HG02840 (cell line): Measurements from ENCODE around the gene SETD1B.
"Not testable (repeated sequence)": the region's sequence is repeated elsewhere in the genome, so short reads cannot be mapped to it uniquely, and the experiment has no call there.

ENCODE experiments used
- ATAC-seq: cut with Tn5 transposase; IDR thresholded peaks from one replicate; pipeline ENCODE4 v1.9.1; 2021; ENCODE audit warnings: mild to moderate bottlenecking, moderate library complexity, moderate number of reproducible peaks; ENCODE audit not compliant: unreplicated experiment, low FRiP score

Gene SETD1B

DNA sequence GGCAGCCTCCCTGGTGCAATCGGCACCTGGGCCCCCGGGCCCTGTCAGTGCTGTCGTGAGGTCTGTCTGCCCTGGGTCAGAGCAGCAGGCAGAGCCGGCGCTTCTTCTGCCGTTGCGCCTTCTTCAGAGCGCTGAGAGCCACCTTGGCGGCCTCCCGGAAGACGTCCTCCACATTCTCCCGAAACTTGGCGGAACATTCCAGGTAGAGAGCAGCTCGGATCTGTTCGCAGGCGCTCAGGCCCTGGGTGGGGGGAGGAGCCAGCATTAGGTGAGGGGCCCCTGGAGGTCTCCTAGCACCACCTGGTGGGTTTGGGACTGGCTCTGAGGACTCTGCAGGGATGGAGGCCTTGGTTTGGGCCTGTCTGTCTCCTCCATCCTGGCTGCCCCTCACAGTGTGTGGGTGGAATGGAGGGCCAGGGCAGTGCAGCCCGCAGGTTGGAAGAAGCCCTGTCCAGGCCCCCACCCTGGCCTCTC, 24.4 kb upstream of the SETD1B start:
- ATAC-seq: no peak

DNA sequence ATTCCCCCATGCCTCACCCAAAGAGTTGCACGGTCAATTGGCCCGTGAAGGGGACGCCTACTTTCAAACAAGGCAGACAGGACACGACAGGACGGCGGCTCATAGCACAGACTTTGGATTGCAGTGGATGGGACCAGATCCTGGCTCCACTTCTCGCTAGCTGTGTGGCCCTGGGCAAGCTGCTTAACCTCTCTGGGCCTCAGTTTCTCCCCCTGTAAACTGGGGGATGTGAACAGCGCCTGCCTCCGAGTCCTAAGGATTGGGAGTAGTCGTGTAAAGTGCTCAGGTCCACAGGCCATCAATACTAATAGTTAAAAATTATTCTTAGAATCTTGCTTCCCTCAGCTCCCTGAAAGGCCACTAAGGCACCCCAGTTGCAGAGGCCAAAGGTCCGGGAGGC, 23.4 kb upstream of the SETD1B start:
- no peak for ATAC-seq

DNA sequence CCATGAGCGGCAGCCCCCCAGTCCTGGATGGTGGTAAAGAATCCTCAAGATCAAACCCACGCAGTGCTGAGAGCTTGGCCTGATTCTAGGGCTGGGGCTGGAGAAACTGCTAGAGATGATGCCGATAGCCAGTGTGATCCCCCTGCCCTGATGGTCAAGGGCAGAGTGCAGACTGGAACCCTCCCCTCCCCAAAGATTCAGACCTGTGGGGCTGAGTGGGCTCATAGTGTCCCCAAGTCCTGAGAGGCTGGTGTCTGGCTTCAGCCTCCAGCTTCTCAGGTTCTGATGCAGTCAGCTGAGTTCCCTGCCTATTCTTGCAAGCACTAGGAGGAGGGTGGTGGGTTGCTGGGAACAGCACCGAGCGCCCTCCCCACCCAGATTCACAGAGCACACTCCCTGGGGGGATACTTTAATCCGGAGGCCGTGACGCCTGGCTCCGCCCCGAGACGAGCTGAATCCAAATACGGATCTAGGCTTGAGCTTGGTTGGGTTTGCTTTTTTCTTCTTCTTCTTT, 22.3 kb upstream of the SETD1B start:
- ATAC-seq: no peak

DNA sequence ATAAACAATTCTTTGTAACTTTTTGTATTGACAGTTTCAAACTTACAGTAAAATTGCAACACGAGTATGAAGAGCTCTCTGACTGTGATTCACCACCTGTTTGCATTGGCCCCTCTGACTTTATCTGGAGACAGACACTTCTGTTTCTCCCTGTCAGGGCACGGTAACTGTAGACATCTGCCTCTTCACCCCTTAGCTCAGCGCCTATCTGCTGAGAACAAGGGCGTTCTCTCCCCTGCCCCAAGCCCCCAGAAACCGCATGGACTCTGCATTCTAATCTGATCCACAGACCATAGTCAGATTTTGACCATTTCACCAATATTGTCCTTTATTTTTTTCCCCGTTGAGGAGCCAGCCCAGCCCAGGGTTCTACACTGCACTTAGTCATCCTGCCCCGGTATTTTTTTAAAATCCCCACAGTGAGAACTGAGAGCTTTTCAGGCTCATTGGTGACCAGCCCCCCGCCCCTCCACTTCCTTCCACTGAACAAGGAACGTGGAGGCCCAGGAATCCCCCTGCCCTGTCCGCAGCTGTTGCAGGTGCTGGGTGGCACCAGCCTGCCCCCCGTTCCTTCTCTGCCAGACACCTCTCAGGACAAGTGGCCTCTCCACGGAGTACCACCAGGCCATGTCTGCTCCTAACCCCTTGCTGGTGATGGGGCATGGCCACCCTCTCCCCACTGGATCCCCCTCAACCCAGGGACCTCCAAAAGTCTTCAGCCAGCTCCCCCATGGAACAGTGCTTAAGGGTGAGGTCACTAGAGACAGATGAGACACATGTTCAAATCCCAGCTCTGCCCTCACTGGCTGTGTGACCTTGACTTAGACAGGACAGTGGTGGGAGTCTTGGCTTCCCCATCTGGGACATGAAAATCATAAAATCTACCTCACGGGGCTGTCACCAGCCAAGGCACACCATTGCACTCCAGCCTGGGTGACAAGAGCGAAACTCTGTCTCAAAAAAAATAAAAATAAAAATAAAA, 21.5 kb upstream of the SETD1B start:
- peak; percentile 48 for ATAC-seq

DNA sequence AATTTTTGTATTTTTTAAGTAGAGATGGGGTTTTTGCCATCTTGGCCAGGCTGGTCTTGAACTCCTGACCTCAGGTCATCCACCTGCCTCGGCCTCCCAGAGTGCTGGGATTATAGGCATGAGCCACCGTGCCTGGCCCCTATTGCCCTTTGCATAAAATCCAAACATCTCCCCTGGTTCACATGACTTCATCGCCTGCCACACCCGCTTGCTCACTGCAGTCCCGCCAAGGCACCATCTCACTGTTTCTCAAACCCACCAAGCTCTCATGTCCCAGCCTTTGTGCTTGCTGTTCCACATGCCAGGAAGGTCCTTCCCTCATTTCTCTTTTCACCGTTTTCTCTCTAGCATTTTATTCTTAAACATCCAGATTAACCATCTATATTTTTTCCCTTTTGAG, 20.0 kb upstream of the SETD1B start:
- ATAC-seq: no peak

DNA sequence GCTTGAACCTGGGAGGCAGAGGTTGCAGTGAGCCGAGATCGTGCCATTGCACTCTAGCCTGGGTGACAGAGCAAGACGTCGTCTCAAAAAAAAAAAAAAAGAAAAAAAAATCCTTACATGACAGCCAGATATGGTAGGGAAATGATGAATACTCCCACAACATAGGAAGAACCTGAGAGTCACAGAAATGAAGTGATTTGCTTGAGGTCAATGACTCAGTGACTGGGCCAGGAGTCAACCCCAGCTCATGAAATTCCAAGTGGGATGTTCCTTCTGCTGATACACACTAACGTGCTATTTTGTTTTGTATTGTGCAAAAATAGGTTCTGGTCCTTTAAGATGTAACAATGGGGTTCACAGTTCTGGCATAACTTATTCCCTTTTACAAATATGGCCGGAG, 19.3 kb upstream of the SETD1B start:
- no peak for ATAC-seq

DNA sequence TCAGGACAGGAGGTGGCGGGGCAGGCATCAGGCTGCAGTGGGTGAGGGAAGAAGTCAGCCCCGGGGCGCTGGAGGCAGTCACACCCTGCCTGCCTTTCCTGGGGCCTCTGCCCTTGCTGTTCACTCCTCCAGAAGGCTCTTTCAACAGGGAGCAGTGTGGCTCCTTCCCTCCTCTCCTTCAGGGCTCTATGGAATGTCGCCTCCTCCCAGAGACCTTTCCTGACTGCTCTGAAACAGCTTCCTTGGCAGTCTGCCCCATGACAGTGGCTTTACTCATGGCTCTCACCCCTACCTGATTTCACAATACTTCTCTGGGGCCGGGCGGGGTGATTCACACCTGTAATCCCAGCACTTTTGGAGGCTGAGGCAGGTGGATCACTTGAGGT, 17.4 kb upstream of the SETD1B start:
- no peak for ATAC-seq

DNA sequence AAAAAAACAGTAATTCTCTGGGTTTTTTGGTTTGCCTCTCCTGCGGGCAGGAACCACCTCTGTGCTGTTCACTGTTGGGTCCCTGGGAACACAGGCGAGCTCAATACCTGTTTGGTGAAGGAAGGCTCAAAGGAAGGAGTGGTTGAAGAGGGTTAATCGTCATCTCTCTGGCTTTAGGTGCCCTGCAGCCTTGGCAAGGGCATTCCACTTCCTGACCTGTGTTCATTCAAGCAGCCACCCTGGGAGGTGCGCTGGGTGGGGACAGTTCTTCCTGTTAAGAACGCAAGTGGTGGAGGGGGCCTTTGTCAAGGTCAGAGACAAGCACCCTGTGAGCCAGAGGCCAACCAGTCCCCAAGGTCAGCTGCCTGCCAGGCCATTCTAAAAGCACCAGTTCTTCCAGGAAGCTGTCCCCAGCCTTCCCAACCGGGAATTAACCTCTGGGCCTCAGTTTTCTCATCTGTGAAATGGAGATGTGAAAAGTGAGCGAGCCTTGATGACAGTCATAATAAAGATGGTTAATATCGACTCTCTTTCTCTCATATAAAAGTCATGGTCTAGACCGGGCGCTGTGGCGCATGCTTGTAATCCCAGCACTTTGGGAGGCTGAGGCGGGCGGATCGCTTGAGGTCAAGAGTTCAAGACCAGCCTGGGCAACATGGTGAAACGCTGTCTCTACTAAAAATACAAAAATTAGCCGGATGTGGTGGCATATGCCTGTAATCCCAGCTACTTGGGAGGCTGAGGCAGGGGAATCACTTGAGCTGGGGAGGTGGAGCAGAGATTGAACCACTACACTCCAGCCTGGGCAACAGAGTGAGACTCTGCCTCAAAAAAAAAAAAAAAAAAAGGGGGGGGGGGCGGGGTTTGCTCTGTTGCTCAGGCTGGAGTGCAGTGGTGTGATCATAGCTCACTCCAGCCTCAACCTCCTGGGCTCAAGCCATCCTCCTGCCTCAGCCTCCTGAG, 16.5 kb upstream of the SETD1B start:
- no peak for ATAC-seq

DNA sequence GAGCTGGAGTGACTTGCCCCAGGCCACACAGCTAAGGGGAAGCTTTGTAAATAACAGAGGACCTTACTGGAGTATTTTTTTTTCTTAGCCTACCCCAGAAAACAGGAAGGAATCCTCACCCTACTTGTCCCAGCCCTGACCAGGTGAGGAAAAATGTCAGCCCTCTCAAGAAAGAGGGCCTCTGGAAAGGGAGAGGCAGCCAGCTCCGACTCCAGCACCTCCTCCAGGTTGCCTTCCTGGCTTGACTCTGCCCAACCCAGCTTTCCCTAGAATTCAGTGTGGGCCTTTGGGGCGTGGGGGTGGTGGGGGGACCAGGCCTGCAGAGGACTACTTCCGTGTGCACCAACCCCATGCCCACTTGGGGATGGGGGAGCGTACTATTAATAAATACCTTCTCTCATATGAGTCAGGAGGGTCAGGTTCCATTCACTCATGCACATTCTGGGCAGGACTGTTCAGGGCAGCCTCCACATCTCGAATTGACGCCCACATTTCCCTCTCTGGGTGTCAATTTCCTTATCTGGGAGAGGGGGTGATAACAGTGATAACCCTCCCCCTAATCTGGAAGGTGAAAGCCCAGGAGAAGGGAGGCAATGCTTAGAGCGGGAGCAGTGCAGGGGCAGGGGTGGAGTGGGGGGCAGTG, 15.5 kb upstream of the SETD1B start:
- ATAC-seq: no peak

DNA sequence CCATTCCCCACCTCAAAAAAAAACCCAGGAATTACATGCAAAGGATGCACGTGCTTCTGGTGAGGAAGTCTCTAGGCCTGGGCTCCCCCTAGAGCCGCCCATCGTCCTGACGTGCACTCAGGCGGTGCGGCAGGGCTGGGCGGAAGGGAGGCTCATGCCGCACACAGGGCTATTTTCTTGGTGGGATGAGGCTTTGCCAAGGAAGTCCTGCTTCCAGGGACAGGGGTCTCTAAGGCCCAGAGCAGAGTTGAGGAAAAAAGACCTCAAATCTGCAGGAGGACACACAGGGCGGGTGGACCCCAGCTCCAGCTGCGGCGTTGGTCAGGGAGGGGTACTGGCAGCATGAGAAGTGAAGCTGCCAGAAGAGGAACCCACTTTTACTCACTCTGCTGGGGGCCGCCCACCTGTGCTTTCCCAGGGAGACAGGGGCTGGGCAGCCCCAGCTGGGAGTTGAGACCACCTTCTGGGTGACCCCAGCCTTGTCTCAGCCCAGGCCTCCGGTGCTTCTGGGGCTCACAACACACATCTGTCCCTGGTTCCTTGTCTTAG, 14.5 kb upstream of the SETD1B start:
- no peak for ATAC-seq

DNA sequence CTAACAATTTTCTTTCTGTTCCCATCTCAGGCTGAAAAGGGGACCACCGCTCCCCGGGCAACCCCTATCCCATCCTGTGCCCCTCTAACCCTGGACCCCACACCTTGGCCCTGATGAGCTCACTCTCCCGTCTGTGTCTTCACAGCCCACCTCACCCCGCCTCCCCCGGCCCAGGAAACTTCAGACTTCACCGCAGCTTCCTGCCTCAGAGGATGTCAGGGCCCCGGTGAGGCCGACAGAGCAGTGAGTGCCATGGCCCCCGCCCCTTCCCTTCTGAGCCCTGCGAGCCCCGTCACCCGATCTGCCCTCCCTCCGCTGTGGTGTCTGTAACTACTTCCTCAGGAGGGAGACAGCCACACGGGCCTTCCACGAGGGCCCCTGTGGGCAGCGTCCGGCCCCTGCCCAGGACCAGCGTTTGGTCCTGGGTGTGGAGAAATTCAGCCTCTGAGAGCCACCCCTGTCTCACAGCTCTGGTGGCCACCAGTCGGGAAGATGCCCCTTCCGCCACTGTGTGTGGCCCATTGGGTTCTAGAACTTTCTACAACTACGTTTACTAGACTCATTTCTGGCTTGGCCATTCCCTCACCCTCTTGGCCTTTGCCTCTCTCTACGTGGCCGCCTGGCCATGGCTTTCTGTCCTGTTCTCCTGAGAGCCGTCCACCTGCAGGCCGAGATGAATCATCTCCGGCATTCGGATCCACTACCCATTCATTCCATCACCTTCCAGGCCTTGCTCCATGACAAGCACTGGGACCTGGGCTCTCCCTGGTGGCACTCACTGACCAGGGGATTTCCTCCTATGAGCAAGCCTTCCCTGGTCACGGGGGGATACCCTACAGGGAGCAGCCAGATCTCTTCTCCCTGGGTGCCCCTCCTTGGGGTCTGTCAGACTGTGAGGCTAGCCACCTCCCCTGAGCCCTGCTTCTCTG, 13.7 kb upstream of the SETD1B start:
- ATAC-seq: peak; percentile 38

DNA sequence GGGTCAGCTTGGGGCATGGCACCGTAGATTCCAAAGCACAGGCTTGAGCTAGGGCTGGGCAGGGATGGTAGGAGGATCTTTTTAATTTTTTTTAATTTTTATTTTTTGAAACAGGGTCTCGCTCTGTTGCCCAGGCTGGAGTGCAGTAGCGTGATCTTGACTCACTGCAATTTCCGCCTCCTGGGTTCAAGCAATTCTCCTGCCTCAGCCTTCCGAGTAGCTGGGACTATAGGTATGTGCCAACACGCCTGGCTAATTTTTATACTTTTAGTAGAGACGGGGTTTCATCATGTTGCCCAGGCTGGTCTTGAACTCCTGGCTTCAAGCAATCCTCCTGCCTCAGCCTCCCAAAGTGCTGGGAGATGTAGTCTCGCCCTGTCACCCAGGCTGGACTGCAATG, 13.0 kb upstream of the SETD1B start:
- ATAC-seq: not testable (repeated sequence)

DNA sequence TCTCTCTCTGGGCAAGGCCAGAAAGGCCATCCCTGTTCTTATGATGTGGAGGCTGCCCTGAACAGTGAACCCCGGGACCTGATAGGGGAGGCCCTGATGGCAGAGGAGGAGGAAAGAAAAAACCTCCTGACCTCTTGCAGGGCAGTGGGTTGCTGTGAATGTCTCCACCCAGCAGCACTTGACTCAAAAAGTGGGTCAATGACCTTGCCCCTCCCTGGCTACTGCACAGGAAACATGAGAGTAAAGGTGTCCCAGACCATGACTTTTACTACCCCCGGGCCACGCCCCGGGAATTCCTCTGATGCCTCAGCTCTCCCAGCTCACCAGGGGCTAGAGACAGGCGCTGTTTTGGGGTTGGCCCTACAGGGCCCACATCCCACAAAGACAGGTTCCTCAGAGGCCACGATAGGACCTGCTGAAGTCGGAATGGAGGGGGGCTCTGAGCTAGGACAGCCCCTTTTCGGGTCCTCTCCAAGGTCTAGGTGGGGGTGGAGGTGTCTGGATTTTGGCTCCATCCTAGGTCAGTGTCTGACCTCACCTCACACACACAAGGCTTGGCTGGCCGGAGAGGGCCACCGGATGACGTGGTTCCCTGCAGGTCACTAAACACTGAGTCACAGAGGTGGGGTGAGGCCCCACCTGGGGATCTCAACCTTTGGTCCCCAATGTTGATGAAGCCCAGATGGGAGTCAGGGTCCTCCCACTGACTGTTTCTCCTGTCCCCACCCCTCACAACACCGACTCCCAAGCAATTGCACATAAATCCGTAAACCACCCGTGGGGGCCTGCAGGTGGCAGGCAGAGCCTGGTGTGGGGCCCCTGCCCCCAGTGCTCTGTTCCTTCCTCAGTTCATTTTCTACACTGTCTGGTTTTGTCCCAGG, 11.9 kb upstream of the SETD1B start:
- ATAC-seq: no peak

DNA sequence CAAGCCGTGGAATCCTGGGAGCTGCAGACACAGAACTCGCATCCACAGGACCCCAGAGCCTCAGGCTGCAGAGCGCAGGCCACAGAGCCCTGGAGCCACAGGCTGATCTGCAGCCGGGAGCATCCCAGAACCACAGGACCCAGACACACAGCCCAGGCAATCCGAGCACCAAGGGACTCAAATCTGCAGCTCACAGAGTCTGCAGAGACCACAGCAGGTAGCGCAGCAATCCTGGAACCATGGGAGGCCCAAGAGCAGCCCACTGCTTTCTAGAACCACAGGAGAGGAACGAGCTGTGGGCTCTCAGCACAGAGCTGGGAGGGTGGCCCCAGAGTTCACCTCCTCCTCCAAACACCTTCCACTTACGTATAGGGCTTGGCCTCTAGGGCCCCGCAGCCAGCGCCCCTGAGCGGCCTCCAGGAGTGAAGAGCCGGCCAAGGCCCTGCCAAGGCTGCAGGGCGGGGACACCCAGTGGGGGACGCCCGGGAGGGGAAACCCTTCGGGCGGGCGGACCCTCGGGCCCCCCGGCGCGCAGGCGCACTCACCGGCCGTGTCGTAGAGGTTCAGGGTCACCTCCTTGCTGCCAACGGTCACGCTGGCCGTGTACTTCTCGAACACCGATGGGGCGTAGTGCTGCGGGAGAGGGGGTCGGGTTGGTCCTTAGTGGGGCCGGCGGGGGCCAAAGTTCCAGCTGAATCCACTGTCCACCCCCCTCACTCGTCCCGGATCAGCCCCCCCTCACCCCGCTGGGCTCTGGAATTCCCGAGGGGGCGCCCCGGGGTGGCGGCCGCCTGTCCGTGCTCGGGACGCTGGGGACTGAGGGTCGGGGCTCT, 11.0 kb upstream of the SETD1B start:
- ATAC-seq: no peak

DNA sequence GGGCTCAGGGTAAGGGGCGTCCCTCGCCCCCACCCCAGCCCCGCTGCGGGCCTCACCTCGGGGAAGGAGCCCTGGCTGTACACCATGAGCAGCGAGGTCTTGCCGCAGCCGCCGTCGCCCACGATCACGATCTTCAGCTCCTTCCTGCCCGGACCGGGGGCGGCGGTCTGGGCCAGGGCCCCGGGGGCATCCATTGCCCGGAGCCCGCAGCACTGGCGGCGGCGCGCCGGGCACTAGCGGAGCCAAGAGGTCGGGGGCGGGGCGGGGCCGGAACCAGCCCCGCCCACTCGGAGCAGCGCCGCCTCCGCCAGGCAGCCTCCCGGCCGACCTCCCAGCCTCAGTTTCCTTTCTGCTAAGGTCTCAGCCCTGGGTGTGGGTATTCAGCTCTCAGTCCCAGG, 10.4 kb upstream of the SETD1B start, which contains the start of gene RHOF:
Gene RHOF (minus strand): TSS at position 249 of the 398 bp plus-strand sequence. CDS start 55 bp downstream, at position 194.
- peak; percentile 18 for ATAC-seq

DNA sequence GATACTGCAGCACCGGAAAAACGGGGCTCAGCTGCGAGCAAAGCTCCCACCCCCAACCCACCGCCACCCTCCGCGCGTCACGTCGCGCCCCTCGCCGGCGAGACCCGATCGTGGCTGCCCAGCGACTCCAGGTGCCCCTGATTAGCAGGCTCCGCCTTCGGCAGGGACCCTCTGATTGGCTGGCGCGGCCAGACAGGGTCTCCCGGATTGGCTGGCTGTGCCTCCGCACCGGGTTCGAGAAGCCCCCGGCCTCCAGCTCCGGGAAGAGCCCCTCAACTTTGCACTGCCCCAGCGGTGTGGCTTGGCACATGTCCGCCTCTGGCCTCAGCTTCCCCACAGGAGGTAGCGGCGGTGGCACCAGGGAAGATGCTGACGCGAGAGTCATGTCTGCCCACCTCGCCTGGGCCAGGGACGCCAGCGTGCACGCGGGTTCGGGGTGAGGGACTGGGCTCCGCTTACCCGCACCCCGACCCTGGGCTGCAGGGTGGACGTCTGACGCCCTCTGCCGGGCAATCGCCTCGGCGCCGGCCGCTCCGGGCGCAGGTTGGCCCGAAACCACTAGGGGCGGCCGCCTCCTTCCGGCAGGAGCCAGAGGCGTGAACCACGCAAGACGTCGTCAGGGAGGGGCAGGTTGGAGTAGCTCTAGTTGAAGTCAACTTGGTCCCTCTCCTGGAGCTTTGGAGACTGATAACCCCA, 9.8 kb upstream of the SETD1B start:
- peak; percentile 39 for ATAC-seq
